Ishikawa (cell line): ENCODE measurements around the gene ZNF221.

Experiments
- CEBPB ChIP-seq: IDR thresholded peaks from 2 replicates; pipeline ENCODE4 v1.6.1; 2012
- CREB1 ChIP-seq: IDR thresholded peaks from 2 replicates; pipeline ENCODE4 v1.6.1; 2012; ENCODE audit warnings: low read depth
- EGR1 ChIP-seq: IDR thresholded peaks from 2 replicates; pipeline ENCODE4 v1.6.1; 2012
- RAD21 ChIP-seq: IDR thresholded peaks from 2 replicates; pipeline ENCODE4 v1.6.1; 2012; ENCODE audit warnings: low read depth
- TAF1 ChIP-seq: IDR thresholded peaks from 2 replicates; pipeline ENCODE4 v1.6.1; 2012; ENCODE audit warnings: low read depth, mild to moderate bottlenecking
- YY1 ChIP-seq: IDR thresholded peaks from 2 replicates; pipeline ENCODE4 v1.6.1; 2012; ENCODE audit warnings: low read depth
- TF ChIP-seq, protein P1 (sequence below): IDR thresholded peaks from 2 replicates; pipeline ENCODE4 v1.6.1; 2012
- TF ChIP-seq, protein P2 (sequence below): IDR thresholded peaks from 2 replicates; pipeline ENCODE4 v1.6.1; 2012; ENCODE audit warnings: low read depth, mild to moderate bottlenecking
- TF ChIP-seq, protein P3 (sequence below): IDR thresholded peaks from 2 replicates; pipeline ENCODE4 v1.6.1; 2012

DNA sequence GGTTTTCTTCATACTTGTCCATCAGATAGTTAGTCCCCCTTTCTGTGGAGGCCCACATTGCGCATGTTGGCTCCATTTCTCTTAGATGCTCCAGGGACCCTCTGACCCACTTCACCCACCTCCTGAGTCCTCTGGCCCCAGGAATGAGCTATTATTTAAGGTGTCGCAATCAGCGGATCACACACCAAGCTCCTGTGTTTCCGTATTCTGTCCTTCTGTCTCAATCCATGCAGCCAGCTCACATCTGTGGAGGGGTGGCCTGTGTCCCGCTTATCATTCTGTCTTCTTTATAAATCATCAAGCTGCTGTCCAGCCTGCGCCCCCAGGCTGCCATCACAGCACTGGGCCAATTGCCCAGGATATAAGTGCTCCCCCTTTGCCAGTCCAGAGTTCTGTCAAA lies 56.4 kb downstream of the ZNF221 start:
- TF ChIP-seq CREB1 = no peak
- TF ChIP-seq, protein P1, sequence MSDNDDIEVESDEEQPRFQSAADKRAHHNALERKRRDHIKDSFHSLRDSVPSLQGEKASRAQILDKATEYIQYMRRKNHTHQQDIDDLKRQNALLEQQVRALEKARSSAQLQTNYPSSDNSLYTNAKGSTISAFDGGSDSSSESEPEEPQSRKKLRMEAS = no peak
- no peak for TF ChIP-seq TAF1
- TF ChIP-seq RAD21 = no peak
- no peak for TF ChIP-seq CEBPB
- no peak for TF ChIP-seq YY1
- TF ChIP-seq, protein P2, sequence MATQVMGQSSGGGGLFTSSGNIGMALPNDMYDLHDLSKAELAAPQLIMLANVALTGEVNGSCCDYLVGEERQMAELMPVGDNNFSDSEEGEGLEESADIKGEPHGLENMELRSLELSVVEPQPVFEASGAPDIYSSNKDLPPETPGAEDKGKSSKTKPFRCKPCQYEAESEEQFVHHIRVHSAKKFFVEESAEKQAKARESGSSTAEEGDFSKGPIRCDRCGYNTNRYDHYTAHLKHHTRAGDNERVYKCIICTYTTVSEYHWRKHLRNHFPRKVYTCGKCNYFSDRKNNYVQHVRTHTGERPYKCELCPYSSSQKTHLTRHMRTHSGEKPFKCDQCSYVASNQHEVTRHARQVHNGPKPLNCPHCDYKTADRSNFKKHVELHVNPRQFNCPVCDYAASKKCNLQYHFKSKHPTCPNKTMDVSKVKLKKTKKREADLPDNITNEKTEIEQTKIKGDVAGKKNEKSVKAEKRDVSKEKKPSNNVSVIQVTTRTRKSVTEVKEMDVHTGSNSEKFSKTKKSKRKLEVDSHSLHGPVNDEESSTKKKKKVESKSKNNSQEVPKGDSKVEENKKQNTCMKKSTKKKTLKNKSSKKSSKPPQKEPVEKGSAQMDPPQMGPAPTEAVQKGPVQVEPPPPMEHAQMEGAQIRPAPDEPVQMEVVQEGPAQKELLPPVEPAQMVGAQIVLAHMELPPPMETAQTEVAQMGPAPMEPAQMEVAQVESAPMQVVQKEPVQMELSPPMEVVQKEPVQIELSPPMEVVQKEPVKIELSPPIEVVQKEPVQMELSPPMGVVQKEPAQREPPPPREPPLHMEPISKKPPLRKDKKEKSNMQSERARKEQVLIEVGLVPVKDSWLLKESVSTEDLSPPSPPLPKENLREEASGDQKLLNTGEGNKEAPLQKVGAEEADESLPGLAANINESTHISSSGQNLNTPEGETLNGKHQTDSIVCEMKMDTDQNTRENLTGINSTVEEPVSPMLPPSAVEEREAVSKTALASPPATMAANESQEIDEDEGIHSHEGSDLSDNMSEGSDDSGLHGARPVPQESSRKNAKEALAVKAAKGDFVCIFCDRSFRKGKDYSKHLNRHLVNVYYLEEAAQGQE = no peak
- TF ChIP-seq, protein P3, sequence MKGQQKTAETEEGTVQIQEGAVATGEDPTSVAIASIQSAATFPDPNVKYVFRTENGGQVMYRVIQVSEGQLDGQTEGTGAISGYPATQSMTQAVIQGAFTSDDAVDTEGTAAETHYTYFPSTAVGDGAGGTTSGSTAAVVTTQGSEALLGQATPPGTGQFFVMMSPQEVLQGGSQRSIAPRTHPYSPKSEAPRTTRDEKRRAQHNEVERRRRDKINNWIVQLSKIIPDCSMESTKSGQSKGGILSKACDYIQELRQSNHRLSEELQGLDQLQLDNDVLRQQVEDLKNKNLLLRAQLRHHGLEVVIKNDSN = no peak
- TF ChIP-seq EGR1 = no peak
